SJCRH30 (cell line): ENCODE results near the gene MPPE1. TPM values are rescaled to one million over a fixed set of nuclear protein-coding genes. Genes with fewer than 3 reads are reported as not detected.
"Not testable (repeated sequence)": the region's sequence is repeated elsewhere in the genome, so short reads cannot be mapped to it uniquely, and the experiment has no call there.

Experiments used
- DNase-seq, 2 experiments: peaks; one replicate each; pipeline ENCODE4 v3.0.0-alpha.2; 2015 to 2020
- H3K27ac ChIP-seq: fragments of 250-450 bp; sonication (Bioruptor Pico); 2 replicates; pipeline ENCODE4 v1.5.1; 2020; ENCODE audit warnings: mild to moderate bottlenecking, moderate library complexity
- H3K27me3 ChIP-seq: fragments of 250-450 bp; sonication (Bioruptor Pico); 2 replicates; pipeline ENCODE4 v1.5.1; 2020; ENCODE audit warnings: mild to moderate bottlenecking, moderate library complexity
- H3K36me3 ChIP-seq: fragments of 250-450 bp; sonication (Bioruptor Pico); 2 replicates; pipeline ENCODE4 v1.5.1; 2020; ENCODE audit warnings: mild to moderate bottlenecking, moderate library complexity
- H3K4me1 ChIP-seq: fragments of 250-450 bp; sonication (Bioruptor Pico); 2 replicates; pipeline ENCODE4 v1.5.1; 2020; ENCODE audit warnings: mild to moderate bottlenecking, moderate library complexity
- H3K4me3 ChIP-seq: fragments of 250-450 bp; sonication (Bioruptor Pico); 2 replicates; pipeline ENCODE4 v1.5.1; 2020; ENCODE audit warnings: mild to moderate bottlenecking, moderate library complexity
- H3K9me3 ChIP-seq: fragments of 250-450 bp; sonication (Bioruptor Pico); replicated peaks from 2 replicates; pipeline ENCODE4 v1.5.1; 2020; ENCODE audit warnings: mild to moderate bottlenecking, moderate library complexity
- total RNA-seq: library from RNA; depleted of rRNA; stranded (reverse); fragments of >200 nt; shearing (Covaris generic); gene quantifications from 2 replicates; pipeline ENCODE4 v1.2.3, GENCODE V29; 2014; rRNA removed

MPPE1 gene, protein sequence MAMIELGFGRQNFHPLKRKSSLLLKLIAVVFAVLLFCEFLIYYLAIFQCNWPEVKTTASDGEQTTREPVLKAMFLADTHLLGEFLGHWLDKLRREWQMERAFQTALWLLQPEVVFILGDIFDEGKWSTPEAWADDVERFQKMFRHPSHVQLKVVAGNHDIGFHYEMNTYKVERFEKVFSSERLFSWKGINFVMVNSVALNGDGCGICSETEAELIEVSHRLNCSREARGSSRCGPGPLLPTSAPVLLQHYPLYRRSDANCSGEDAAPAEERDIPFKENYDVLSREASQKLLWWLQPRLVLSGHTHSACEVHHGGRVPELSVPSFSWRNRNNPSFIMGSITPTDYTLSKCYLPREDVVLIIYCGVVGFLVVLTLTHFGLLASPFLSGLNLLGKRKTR
- total RNA-seq, result 13.7 and 14.7 TPM in 2 replicates

DNA sequence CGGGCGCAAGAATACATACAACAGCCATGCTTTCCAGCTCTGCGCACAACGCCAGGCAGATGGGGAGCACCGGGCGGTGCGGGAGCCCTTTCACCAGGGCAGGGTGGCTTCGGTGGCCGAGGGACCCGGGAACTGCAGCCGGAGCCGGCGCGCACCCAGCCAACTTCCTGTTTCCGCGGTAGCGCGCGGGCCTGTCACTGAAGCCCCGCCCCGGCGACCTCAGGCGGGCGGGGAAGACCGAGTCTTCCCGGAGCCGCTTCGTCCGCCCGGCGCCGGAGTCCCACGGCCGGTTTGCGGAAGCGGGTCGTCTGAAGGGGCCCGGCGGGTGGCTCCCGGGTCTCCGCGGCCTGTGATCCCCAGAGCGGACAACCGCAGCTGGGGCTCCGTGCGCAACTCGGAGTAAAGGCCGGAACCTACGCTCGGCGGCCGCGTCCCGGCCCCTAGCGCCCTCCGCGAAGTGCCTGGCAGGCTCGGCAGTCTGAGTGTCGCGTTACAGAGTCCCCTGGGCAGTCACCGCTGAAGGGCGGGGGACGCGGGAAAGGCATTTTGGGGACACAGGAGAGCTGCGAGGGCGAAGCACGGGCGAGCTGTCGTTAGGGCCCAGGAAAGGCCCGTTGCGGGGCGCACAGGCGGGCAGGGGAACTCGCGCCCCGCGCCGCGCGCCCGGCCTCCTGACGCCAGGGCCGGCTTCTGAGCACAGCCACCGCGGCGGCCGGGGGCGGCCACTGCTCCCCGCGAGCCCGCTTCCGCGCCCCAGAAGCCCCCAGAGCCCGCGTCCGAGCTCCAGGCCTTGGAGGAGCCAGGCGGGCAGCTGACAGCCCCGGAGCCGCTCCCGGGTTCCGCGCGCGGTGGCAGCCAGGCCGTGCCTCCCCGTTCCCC is at the start of gene MPPE1:
TSS of gene MPPE1 (minus strand) at position 136 of the 879 bp plus-strand sequence. CDS start 11,053 bp downstream, outside the sequence.
- H3K36me3 ChIP-seq, result no peaks in the 10 kb centered on the region
- no peaks in the 10 kb centered on the region for H3K9me3 ChIP-seq
- peaks cover 5% of the 10 kb centered on the region for H3K4me1 ChIP-seq
- DNase-seq, result peak; percentile 79 to 81
- no peaks in the 10 kb centered on the region for H3K27me3 ChIP-seq
- peak within 1 kb of the TSS; percentile 85 for H3K4me3 ChIP-seq
- peak within 1 kb of the TSS; percentile 93 for H3K27ac ChIP-seq

- H3K9me3 ChIP-seq, result 0 out of 2 replicates have a peak, but pooled peaks cover 2% of the 10 kb centered on the region
- H3K4me3 ChIP-seq, result no peak overlapping the region
- H3K4me1 ChIP-seq, result peaks cover 12% of the 10 kb centered on the region
- no peaks in the 10 kb centered on the region for H3K36me3 ChIP-seq
- no peaks in the 10 kb centered on the region for H3K27me3 ChIP-seq
- no peak overlapping the region for H3K27ac ChIP-seq
- DNase-seq, result no peak
These were observed 49.5 kb upstream of the MPPE1 start for GRCh38 chr18:11957636-11958035.

DNA sequence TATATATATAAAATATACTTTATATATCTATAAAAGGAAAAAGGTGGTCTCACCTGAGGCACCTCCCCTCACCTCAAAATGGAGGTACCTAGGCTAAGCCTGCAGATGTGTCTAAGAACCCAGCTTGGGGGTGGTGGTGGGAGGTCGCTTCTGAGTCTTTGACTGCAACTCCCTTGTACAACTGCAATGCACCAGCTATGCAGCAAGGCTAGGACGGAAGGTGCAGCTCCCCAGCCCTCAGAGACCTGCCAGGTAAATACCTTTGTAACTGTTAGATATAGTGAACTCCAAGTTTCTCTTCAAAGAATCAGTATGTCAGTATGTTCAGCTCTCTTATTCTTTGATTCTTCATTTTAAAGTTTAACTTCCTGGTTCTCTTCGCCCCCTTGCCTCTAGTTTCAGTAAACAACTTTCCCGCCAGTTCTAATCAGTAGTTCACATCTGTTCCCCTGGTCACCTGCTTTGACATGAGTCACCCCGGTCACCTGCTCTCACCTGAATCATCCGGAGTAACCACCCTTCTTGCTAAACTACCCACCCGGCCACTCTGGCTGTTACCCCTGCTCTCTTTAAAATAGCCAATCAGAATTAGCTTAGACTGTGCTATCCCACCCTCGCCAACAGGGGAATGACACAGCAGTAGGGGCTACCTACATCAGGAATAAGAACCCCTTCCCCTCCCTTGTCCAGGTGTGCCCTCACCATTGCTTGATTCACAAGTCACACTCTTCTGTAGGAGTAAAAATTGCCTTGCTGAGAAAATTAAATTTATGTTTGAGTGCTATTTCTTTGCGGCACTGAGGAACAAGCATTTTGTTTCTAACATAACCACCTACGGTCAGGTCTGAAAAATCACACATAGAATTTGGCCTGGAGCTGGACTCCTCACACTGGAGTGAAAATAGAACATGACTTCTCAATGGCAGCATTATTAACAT is 48.5 kb upstream of the MPPE1 start:
- Histone ChIP-seq H3K4me3 (no peak overlapping the region), H3K4me1 (peaks cover 16% of the 10 kb centered on the region), H3K9me3 (0 out of 2 replicates have a peak, but pooled peaks cover 2% of the 10 kb centered on the region), H3K27me3 (no peaks in the 10 kb centered on the region), H3K36me3 (no peaks in the 10 kb centered on the region), H3K27ac (no peak overlapping the region)
- no peak for DNase-seq

- H3K4me1 ChIP-seq, result peaks cover 17% of the 10 kb centered on the region
- no peaks in the 10 kb centered on the region for H3K27me3 ChIP-seq
- H3K36me3 ChIP-seq, result no peaks in the 10 kb centered on the region
- peak overlapping the region; percentile 99 for H3K27ac ChIP-seq
- H3K4me3 ChIP-seq, result peak overlapping the region; percentile 17; the same call in 1 of the 2 replicates
- DNase-seq, result peak; percentile 89 to 94
- H3K9me3 ChIP-seq, result 0 out of 2 replicates have a peak, but pooled peaks cover 2% of the 10 kb centered on the region
These were observed 47.3 kb upstream of the MPPE1 start for GRCh38 chr18:11955239-11956029.

DNA sequence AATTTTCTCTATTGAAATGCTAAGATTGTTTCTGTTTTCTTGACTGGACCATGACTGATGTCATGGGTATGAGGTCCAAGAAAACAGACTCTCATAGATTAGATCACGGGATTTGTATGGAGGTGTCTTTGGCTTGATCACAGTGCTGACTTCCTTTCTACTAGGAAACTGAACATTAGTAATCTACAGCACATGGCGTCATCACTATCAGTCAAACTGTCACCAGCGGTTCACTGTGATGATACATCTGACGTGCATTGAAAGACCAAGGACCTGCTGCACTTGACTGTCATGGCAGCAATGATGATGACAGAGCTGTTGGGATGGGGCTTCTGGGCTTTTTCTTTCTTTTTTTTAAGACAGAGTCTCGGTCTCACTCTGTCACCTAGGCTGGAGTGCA is 45.0 kb upstream of the MPPE1 start:
- H3K9me3 ChIP-seq, result 0 out of 2 replicates have a peak, but pooled peaks cover 2% of the 10 kb centered on the region
- no peak overlapping the region for H3K27ac ChIP-seq
- H3K4me3 ChIP-seq, result no peak overlapping the region
- no peaks in the 10 kb centered on the region for H3K27me3 ChIP-seq
- no peaks in the 10 kb centered on the region for H3K36me3 ChIP-seq
- no peak for DNase-seq
- peaks cover 17% of the 10 kb centered on the region for H3K4me1 ChIP-seq

GRCh38 chr18:11951390-11951851 is 43.3 kb upstream of the MPPE1 start:
- Histone ChIP-seq H3K27me3 (no peaks in the 10 kb centered on the region), H3K4me1 (peaks cover 17% of the 10 kb centered on the region), H3K27ac (no peak overlapping the region), H3K9me3 (no peaks in the 10 kb centered on the region), H3K4me3 (no peak overlapping the region), H3K36me3 (no peaks in the 10 kb centered on the region)
- peak; percentile 54 to 72 for DNase-seq

DNA sequence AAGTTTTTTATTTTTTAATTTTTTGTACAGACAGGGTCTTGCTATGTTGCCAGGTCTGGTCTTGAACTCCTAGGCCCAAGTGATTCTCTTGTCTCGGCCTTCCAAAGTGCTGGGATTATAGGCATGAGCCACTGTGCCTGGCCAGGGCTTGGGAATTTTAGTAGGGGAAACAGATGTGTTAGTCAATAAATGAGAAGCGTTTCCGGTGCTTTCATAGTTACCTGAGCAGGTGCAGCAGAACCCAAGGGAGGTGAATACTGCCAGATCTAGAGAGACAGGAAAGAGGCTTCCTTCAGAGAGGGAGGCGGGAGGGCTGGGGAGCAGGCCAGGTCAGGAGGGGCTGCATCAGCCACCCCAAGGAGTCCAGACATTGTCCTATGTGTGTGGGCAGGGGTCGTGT is 42.7 kb upstream of the MPPE1 start:
- no peak overlapping the region for H3K4me3 ChIP-seq
- no peaks in the 10 kb centered on the region for H3K9me3 ChIP-seq
- no peaks in the 10 kb centered on the region for H3K27me3 ChIP-seq
- no peak overlapping the region for H3K27ac ChIP-seq
- H3K4me1 ChIP-seq, result peaks cover 15% of the 10 kb centered on the region
- DNase-seq, result no peak
- no peaks in the 10 kb centered on the region for H3K36me3 ChIP-seq

DNA sequence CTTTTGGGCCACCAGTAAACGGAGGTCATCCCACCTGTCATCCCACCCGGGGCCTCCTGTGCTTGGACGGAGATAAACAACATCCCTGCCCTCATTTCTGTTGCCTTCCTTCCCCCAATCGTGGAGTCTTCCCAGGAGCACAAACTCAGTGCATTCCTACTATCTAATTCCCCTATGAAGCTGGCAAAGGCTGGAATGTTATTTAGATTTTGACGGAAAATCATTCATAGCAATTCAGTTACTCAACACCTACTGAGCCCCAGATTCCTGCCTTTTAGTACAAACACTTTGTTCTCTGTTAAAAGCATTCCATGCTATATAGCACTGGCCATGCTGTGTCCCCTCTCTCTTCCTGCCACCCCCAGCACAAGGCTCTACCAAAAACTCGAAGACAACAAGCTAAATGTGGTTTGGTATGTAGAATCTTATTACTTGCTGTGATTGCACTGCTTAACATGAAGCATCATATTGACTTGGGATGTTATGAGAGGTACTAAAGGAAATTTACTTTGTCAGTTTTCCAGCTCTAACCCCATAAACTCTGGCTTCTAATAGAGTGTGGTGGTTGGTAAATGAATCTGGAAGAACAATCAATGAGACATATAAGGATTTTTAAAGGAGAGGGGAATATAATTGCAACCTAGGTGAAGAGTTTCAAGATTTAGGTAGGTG is 40.9 kb upstream of the MPPE1 start:
- Histone ChIP-seq H3K27me3 (no peaks in the 10 kb centered on the region), H3K9me3 (no peaks in the 10 kb centered on the region), H3K36me3 (no peaks in the 10 kb centered on the region), H3K4me1 (peaks cover 6% of the 10 kb centered on the region; the same call in 1 of the 2 replicates), H3K27ac (no peak overlapping the region), H3K4me3 (no peak overlapping the region)
- DNase-seq, result no peak

- Histone ChIP-seq H3K27me3 (no peaks in the 10 kb centered on the region), H3K4me1 (peaks cover 6% of the 10 kb centered on the region; the same call in 1 of the 2 replicates), H3K27ac (peak overlapping the region; percentile 88), H3K9me3 (no peaks in the 10 kb centered on the region), H3K36me3 (no peaks in the 10 kb centered on the region), H3K4me3 (peak overlapping the region; percentile 56)
- peak; percentile 67 to 73 for DNase-seq
These were observed 39.4 kb upstream of the MPPE1 start for GRCh38 chr18:11947214-11948191.

- peak; percentile 23 to 43 for DNase-seq
- H3K27me3 ChIP-seq, result no peaks in the 10 kb centered on the region
- peak overlapping the region; percentile 88 for H3K27ac ChIP-seq
- no peaks in the 10 kb centered on the region for H3K36me3 ChIP-seq
- no peaks in the 10 kb centered on the region for H3K9me3 ChIP-seq
- peaks cover 3% of the 10 kb centered on the region; the same call in 1 of the 2 replicates for H3K4me1 ChIP-seq
- H3K4me3 ChIP-seq, result peak overlapping the region; percentile 56
These were observed 38.6 kb upstream of the MPPE1 start for GRCh38 chr18:11946756-11947155.

- DNase-seq, H3K4me1 ChIP-seq, H3K27me3 ChIP-seq, H3K9me3 ChIP-seq, H3K36me3 ChIP-seq: not testable (repeated sequence)
- Histone ChIP-seq H3K27ac (peak overlapping the region; percentile 88), H3K4me3 (peak overlapping the region; percentile 56; the same call in 1 of the 2 replicates)
These were observed 37.9 kb upstream of the MPPE1 start for GRCh38 chr18:11945834-11946659.
